ENCODE measurements around the gene MYO1B.

The MYO1B gene

GRCh38 chr2:191474464-191474863 is 229.3 kb downstream of the MYO1B start:
- no peak for DNase-seq

Measured in AML-193 (cell line).